NCI-H2107 (cell line): ENCODE measurements around the gene MYH7.

Source experiments
- DNase-seq: peaks from one replicate; lab custom pipeline; 2025; lab: John Stamatoyannopoulos, UW

Gene MYH7

GRCh38 chr14:23447361-23448350, 12.2 kb upstream of the MYH7 start:
- no peak for DNase-seq

- DNase-seq = no peak
Measured at GRCh38 chr14:23446291-23446851, 10.9 kb upstream of the MYH7 start.

- no peak for DNase-seq
Measured at GRCh38 chr14:23445773-23446172, 10.3 kb upstream of the MYH7 start.

- DNase-seq = no peak
Measured at GRCh38 chr14:23444314-23444713, 8.9 kb upstream of the MYH7 start.

- no peak for DNase-seq
Measured at GRCh38 chr14:23443881-23444280, 8.4 kb upstream of the MYH7 start.

- DNase-seq = no peak
Measured at GRCh38 chr14:23443411-23443812, 8.0 kb upstream of the MYH7 start.

GRCh38 chr14:23442721-23443356, 7.4 kb upstream of the MYH7 start:
- DNase-seq = no peak

- no peak for DNase-seq
Measured at GRCh38 chr14:23441076-23441475, 5.6 kb upstream of the MYH7 start.

- DNase-seq = no peak
Measured at GRCh38 chr14:23439107-23439835, 3.8 kb upstream of the MYH7 start.

GRCh38 chr14:23438101-23438971, 2.9 kb upstream of the MYH7 start:
- peak; percentile 88 for DNase-seq

GRCh38 chr14:23437133-23438100, 2.0 kb upstream of the MYH7 start:
- DNase-seq = no peak

GRCh38 chr14:23436327-23437132, 1.1 kb upstream of the MYH7 start:
- no peak for DNase-seq

GRCh38 chr14:23434488-23435222, 805 bp downstream of the MYH7 start:
- DNase-seq = no peak

GRCh38 chr14:23433457-23433856, 2.0 kb downstream of the MYH7 start:
- no peak for DNase-seq

GRCh38 chr14:23432946-23433345, 2.5 kb downstream of the MYH7 start:
- no peak for DNase-seq

- no peak for DNase-seq
Measured at GRCh38 chr14:23432102-23432925, 3.1 kb downstream of the MYH7 start.

GRCh38 chr14:23431486-23431885, 4.0 kb downstream of the MYH7 start:
- no peak for DNase-seq

GRCh38 chr14:23430723-23431085, 4.8 kb downstream of the MYH7 start:
- peak; percentile 29 for DNase-seq
